HG03060 (cell line): ENCODE measurements around the gene RWDD1.

Source experiments
- ATAC-seq: cut with Tn5 transposase; IDR thresholded peaks from one replicate; pipeline ENCODE4 v1.9.1; 2021; ENCODE audit warnings: low read depth, moderate number of reproducible peaks; ENCODE audit not compliant: unreplicated experiment

RWDD1 gene

GRCh38 chr6:116570856-116571682, at the start of gene RWDD1:
RWDD1 (plus strand) TSS chr6:116571504; CDS start chr6:116571583, 79 bp downstream.
- ATAC-seq, result peak; percentile 86

GRCh38 chr6:116522896-116523295, 48.4 kb upstream of the RWDD1 start:
- ATAC-seq, result no peak

GRCh38 chr6:116524236-116524635, 47.1 kb upstream of the RWDD1 start:
- no peak for ATAC-seq

- ATAC-seq, result no peak
Observed at GRCh38 chr6:116528133-116528532, 43.2 kb upstream of the RWDD1 start.

- no peak for ATAC-seq
Observed at GRCh38 chr6:116528780-116529179, 42.5 kb upstream of the RWDD1 start.

GRCh38 chr6:116529466-116530290, 41.6 kb upstream of the RWDD1 start:
- no peak for ATAC-seq

GRCh38 chr6:116530436-116530835, 40.9 kb upstream of the RWDD1 start:
- no peak for ATAC-seq

GRCh38 chr6:116531675-116532570, 39.4 kb upstream of the RWDD1 start:
- peak; percentile 54 for ATAC-seq

- no peak for ATAC-seq
Observed at GRCh38 chr6:116533233-116533957, 37.9 kb upstream of the RWDD1 start.

GRCh38 chr6:116535109-116535508, 36.2 kb upstream of the RWDD1 start:
- ATAC-seq, result no peak

- no peak for ATAC-seq
Observed at GRCh38 chr6:116536216-116536621, 35.1 kb upstream of the RWDD1 start.

- no peak for ATAC-seq
Observed at GRCh38 chr6:116542426-116542825, 28.9 kb upstream of the RWDD1 start.

- ATAC-seq, result no peak
Observed at GRCh38 chr6:116543149-116543548, 28.2 kb upstream of the RWDD1 start.

- no peak for ATAC-seq
Observed at GRCh38 chr6:116545651-116546050, 25.7 kb upstream of the RWDD1 start, which contains the start of gene TRAPPC3L. TRAPPC3L (minus strand) TSS chr6:116545684; CDS start chr6:116545514, 170 bp downstream.

- no peak for ATAC-seq
Observed at GRCh38 chr6:116547358-116547757, 23.9 kb upstream of the RWDD1 start.

- no peak for ATAC-seq
Observed at GRCh38 chr6:116550796-116551195, 20.5 kb upstream of the RWDD1 start.

- no peak for ATAC-seq
Observed at GRCh38 chr6:116553451-116553850, 17.9 kb upstream of the RWDD1 start, which contains the start of gene CALHM4. CALHM4 (plus strand) TSS chr6:116553751; CDS start chr6:116553794, 43 bp downstream.

- ATAC-seq, result no peak
Observed at GRCh38 chr6:116556065-116556464, 15.2 kb upstream of the RWDD1 start.

- ATAC-seq, result no peak
Observed at GRCh38 chr6:116556814-116557415, 14.4 kb upstream of the RWDD1 start.
